Fibroblast of the aortic adventitia (primary cell): ENCODE measurements around the gene CLSTN2. TPM values are rescaled to one million over a fixed set of nuclear protein-coding genes. Genes with fewer than 3 reads are reported as not detected.
A peak's percentile ranks its signal among the peaks of the same experiment; 100 is the strongest.

Experiments used
- DNase-seq: peaks from one replicate; pipeline ENCODE4 v3.0.0-alpha.2; 2010; ENCODE audit warnings: low read depth
- H3K4me3 ChIP-seq: 2 replicates; pipeline ENCODE4 v1.5.1; 2011; ENCODE audit warnings: low read depth, mild to moderate bottlenecking, control low read depth, low read length, moderate library complexity
- CTCF ChIP-seq: IDR thresholded peaks from 2 replicates; pipeline ENCODE4 v1.5.1; 2011; ENCODE audit warnings: mild to moderate bottlenecking, low read length, control low read depth, inconsistent platforms; ENCODE audit not compliant: insufficient read depth
- total RNA-seq: library from RNA; depleted of rRNA; stranded (reverse); fragments of >200 nt; gene quantifications from 2 replicates; pipeline ENCODE4 v1.2.3, GENCODE V29; 2012; ENCODE audit warnings: low replicate concordance

Gene CLSTN2
- total RNA-seq, 1 donor, result 3.2 TPM

GRCh38 chr3:139930211-139930610, 4.8 kb upstream of the CLSTN2 start:
- H3K4me3 ChIP-seq, result no peak overlapping the region
- peak; percentile 62 for DNase-seq
- TF ChIP-seq CTCF, result no peak

- no peak for TF ChIP-seq CTCF
- no peak overlapping the region for H3K4me3 ChIP-seq
- DNase-seq, result no peak
These were observed 1.2 kb upstream of the CLSTN2 start for GRCh38 chr3:139933766-139934165.

GRCh38 chr3:139934613-139935015, 371 bp upstream of the CLSTN2 start:
- no peak overlapping the region for H3K4me3 ChIP-seq
- DNase-seq, result no peak
- no peak for TF ChIP-seq CTCF

GRCh38 chr3:139935866-139936817, 1.2 kb downstream of the CLSTN2 start:
- DNase-seq, result no peak
- no peak overlapping the region for H3K4me3 ChIP-seq
- no peak for TF ChIP-seq CTCF

GRCh38 chr3:139937674-139938279, 2.8 kb downstream of the CLSTN2 start:
- peak; percentile 87 for TF ChIP-seq CTCF
- DNase-seq, result peak; percentile 58
- no peak overlapping the region for H3K4me3 ChIP-seq

DNA sequence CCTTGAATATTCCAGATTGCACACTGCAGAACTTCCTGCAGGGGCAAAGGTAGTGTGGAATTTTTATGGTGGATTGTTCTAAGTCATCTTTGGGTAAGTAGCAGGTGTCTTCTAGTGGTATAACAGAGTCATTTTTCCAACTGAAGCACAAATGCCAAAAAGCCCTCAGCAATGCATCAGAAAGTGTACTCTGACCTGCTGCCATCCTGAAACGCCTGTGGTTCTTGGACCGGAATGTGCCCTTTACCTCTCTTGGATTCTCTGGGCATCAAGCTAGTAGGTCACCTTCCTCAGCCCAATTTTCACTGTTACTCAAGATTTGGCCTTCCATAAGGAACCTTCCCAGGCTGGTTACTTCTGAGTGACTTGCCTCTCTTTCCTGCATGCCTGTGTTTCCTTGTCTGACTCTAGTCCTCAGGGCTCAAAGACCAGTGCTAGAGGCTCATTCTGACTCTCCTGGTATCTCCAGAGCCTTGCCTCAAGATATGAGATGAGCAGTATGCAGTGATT, 4.8 kb downstream of the CLSTN2 start:
- DNase-seq, result no peak
- TF ChIP-seq CTCF, result no peak
- no peak overlapping the region for H3K4me3 ChIP-seq
